Renal cortical epithelial cell (primary cell): ENCODE measurements around the gene KHDC4. TPM values are rescaled to one million over a fixed set of nuclear protein-coding genes. Genes with fewer than 3 reads are reported as not detected.
"Not testable (repeated sequence)": the region's sequence is repeated elsewhere in the genome, so short reads cannot be mapped to it uniquely, and the experiment has no call there.

ENCODE experiments used
- DNase-seq: peaks from one replicate; pipeline ENCODE4 v3.0.0-alpha.2; 2011; ENCODE audit warnings: low read depth
- total RNA-seq: library from RNA; depleted of rRNA; stranded (reverse); fragments of >200 nt; gene quantifications from 2 replicates; pipeline ENCODE4 v1.2.3, GENCODE V29; 2014

The KHDC4 gene
- total RNA-seq, 1 donor from 2014 or later, result 39.1 TPM

GRCh38 chr1:155900161-155900560, 34.1 kb downstream of the KHDC4 start:
- no peak for DNase-seq

- DNase-seq, result no peak
These were observed 34.5 kb downstream of the KHDC4 start for GRCh38 chr1:155899683-155900082.

GRCh38 chr1:155898888-155899287, 35.3 kb downstream of the KHDC4 start:
- no peak for DNase-seq

- no peak for DNase-seq
These were observed 36.5 kb downstream of the KHDC4 start for GRCh38 chr1:155897746-155898145.

- not testable (repeated sequence) for DNase-seq
These were observed 37.7 kb downstream of the KHDC4 start for GRCh38 chr1:155896476-155896875.

GRCh38 chr1:155895617-155896016, 38.6 kb downstream of the KHDC4 start:
- DNase-seq, result peak; percentile 50

- peak; percentile 80 for DNase-seq
These were observed 40.6 kb downstream of the KHDC4 start for GRCh38 chr1:155893389-155894142.

GRCh38 chr1:155892796-155893195, 41.4 kb downstream of the KHDC4 start:
- peak; percentile 94 for DNase-seq

- no peak for DNase-seq
These were observed 44.0 kb downstream of the KHDC4 start for GRCh38 chr1:155890251-155890650.

GRCh38 chr1:155889566-155889965, 44.6 kb downstream of the KHDC4 start:
- no peak for DNase-seq

GRCh38 chr1:155888481-155888880, 45.7 kb downstream of the KHDC4 start:
- DNase-seq, result no peak

- DNase-seq, result no peak
These were observed 49.2 kb downstream of the KHDC4 start for GRCh38 chr1:155884982-155885381.

- no peak for DNase-seq
These were observed 49.9 kb downstream of the KHDC4 start for GRCh38 chr1:155884031-155884960.

- no peak for DNase-seq
These were observed 51.4 kb downstream of the KHDC4 start for GRCh38 chr1:155882766-155883165.

GRCh38 chr1:155882235-155882634, 52.0 kb downstream of the KHDC4 start:
- no peak for DNase-seq

- DNase-seq, result no peak
These were observed 53.3 kb downstream of the KHDC4 start for GRCh38 chr1:155880950-155881349.

- no peak for DNase-seq
These were observed 54.0 kb downstream of the KHDC4 start for GRCh38 chr1:155880251-155880650.

GRCh38 chr1:155877945-155878344, 56.3 kb downstream of the KHDC4 start:
- no peak for DNase-seq

GRCh38 chr1:155873860-155874259, 60.4 kb downstream of the KHDC4 start:
- DNase-seq, result peak; percentile 49

- DNase-seq, result no peak
These were observed 61.7 kb downstream of the KHDC4 start for GRCh38 chr1:155872527-155872926.

GRCh38 chr1:155871390-155871789, 62.8 kb downstream of the KHDC4 start:
- DNase-seq, result peak; percentile 25

GRCh38 chr1:155867766-155868165, 66.4 kb downstream of the KHDC4 start:
- no peak for DNase-seq

GRCh38 chr1:155864393-155864792, 69.8 kb downstream of the KHDC4 start:
- no peak for DNase-seq
